PFSK-1 (cell line): ENCODE data around the gene SLC66A2.

Experiments used
- POLR2AphosphoS5 ChIP-seq: IDR thresholded peaks from 2 replicates; pipeline ENCODE4 v1.6.1; 2012; ENCODE audit warnings: low read depth, mild to moderate bottlenecking, control low read depth, low read length, moderate library complexity
- SIN3A ChIP-seq: IDR thresholded peaks from 2 replicates; pipeline ENCODE4 v1.6.1; 2012; ENCODE audit warnings: mild to moderate bottlenecking, low read length, moderate library complexity, borderline replicate concordance; ENCODE audit not compliant: insufficient read depth
- TAF1 ChIP-seq: IDR thresholded peaks from 2 replicates; pipeline ENCODE4 v1.6.1; 2012; ENCODE audit warnings: low read length, control low read depth, borderline replicate concordance; ENCODE audit not compliant: insufficient read depth
- TF ChIP-seq, protein P1 (sequence below), 2 experiments: IDR thresholded peaks; 2 replicates each; pipeline versions ENCODE4 v1.6.1 to v1.8.0; 2011 to 2012; ENCODE audit warnings: low read depth in 2 of 2, low read length in 2 of 2, control low read depth in 1 of 2, inconsistent platforms in 1 of 2, mild to moderate bottlenecking in 1 of 2, moderate library complexity in 1 of 2; ENCODE audit not compliant: insufficient read depth in 1 of 2

DNA sequence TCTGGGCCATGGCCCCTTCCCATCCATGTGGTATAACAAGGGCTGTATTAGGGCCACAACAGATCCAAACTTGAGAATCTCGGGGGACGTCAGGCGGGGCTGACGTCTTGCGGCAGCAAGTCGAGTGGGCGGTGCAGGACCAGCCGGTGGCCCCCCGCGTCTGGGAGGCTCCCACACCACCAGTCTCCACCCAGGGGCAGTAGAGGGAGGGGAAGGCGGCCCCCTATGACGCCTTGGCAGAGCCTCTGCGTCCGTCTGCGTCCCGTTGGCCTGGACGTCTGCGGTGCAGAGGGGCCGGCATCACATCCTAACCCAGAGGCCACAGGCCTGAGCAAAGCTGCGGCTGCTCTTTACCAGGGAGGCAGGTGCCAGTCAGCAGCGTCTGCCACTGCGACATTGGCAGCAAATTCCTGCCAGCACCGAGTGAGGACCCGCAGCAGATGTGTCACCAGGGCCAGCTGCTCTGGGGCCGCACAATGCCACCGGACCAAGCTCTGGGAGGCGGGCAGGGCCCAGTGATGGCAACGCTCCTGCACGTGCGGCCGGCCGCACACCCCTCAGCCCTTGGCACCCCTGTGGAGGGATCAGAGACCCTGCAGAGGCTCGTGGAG is 79.9 kb downstream of the SLC66A2 start:
- no peak for TF ChIP-seq POLR2AphosphoS5
- TF ChIP-seq, protein P1, sequence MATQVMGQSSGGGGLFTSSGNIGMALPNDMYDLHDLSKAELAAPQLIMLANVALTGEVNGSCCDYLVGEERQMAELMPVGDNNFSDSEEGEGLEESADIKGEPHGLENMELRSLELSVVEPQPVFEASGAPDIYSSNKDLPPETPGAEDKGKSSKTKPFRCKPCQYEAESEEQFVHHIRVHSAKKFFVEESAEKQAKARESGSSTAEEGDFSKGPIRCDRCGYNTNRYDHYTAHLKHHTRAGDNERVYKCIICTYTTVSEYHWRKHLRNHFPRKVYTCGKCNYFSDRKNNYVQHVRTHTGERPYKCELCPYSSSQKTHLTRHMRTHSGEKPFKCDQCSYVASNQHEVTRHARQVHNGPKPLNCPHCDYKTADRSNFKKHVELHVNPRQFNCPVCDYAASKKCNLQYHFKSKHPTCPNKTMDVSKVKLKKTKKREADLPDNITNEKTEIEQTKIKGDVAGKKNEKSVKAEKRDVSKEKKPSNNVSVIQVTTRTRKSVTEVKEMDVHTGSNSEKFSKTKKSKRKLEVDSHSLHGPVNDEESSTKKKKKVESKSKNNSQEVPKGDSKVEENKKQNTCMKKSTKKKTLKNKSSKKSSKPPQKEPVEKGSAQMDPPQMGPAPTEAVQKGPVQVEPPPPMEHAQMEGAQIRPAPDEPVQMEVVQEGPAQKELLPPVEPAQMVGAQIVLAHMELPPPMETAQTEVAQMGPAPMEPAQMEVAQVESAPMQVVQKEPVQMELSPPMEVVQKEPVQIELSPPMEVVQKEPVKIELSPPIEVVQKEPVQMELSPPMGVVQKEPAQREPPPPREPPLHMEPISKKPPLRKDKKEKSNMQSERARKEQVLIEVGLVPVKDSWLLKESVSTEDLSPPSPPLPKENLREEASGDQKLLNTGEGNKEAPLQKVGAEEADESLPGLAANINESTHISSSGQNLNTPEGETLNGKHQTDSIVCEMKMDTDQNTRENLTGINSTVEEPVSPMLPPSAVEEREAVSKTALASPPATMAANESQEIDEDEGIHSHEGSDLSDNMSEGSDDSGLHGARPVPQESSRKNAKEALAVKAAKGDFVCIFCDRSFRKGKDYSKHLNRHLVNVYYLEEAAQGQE (IDR thresholded peaks at IDR 0.05; ENCODE audit: insufficient read depth in 1 of 2, low read depth in 2 of 2, low read length in 2 of 2), result no peak
- TF ChIP-seq SIN3A, result no peak
- TF ChIP-seq TAF1, result no peak
